BLaER1 treated with 17β-estradiol and CSF1 and Interleukin-3, amounts not matched to agents 10 nM and 100 nM (cell line): ENCODE measurements around the gene ZMYND8.
A peak's percentile ranks its signal among the peaks of the same experiment; 100 is the strongest.
"Not testable (repeated sequence)": the region's sequence is repeated elsewhere in the genome, so short reads cannot be mapped to it uniquely, and the experiment has no call there.

Source experiments
- H3K27ac ChIP-seq, 11 experiments: shearing (Covaris generic); formaldehyde crosslinking; 2 replicates each; pipeline ENCODE4 v1.8.1; 2022
- H3K27me3 ChIP-seq, 11 experiments: shearing (Covaris generic); formaldehyde crosslinking; 2 replicates each; pipeline ENCODE4 v1.8.1; 2022
- H3K36me3 ChIP-seq, 11 experiments: shearing (Covaris generic); formaldehyde crosslinking; 2 replicates each; pipeline ENCODE4 v1.8.1; 2022
- H3K4me1 ChIP-seq, 10 experiments: shearing (Covaris generic); formaldehyde crosslinking; 2 replicates each; pipeline ENCODE4 v1.8.1; 2022
- H3K4me2 ChIP-seq, 11 experiments: shearing (Covaris generic); formaldehyde crosslinking; 2 replicates each; pipeline ENCODE4 v1.8.1; 2022
- H3K4me3 ChIP-seq, 10 experiments: shearing (Covaris generic); formaldehyde crosslinking; 2 replicates each; pipeline ENCODE4 v1.8.1; 2022
- H3K9ac ChIP-seq, 11 experiments: shearing (Covaris generic); formaldehyde crosslinking; 2 replicates each; pipeline ENCODE4 v1.8.1; 2022
- H3K9me3 ChIP-seq, 11 experiments: shearing (Covaris generic); formaldehyde crosslinking; replicated peaks in 1 of 11; 2 replicates each; pipeline ENCODE4 v1.8.1; 2022
- H4K20me1 ChIP-seq, 11 experiments: shearing (Covaris generic); formaldehyde crosslinking; 2 replicates each; pipeline ENCODE4 v1.8.1; 2022
- Cebpa-rat ChIP-seq, 11 experiments: shearing (Covaris generic); IDR thresholded peaks; 2 replicates each; pipeline ENCODE4 v1.8.1; 2022

ZMYND8 gene

GRCh38 chr20:47262008-47262364 lies 94.5 kb downstream of the ZMYND8 start:
- Histone ChIP-seq H3K9me3 (no peaks in the 10 kb centered on the region), H4K20me1 (peaks cover 0 to 99% (median 70%) of the 10 kb centered on the region in 11 experiments; a peak in 17 of 22 replicates), H3K27ac (peak overlapping the region in 10 of 11 experiments; percentile 53 to 89 (median 78); a peak in 21 of 22 replicates), H3K36me3 (peaks cover 27 to 69% (median 49%) of the 10 kb centered on the region in 11 experiments; a peak in 21 of 22 replicates), H3K9ac (peak overlapping the region; percentile 39 to 82 (median 65); a peak in 19 of 22 replicates), H3K4me2 (peak overlapping the region; percentile 86 to 97 (median 94)), H3K4me3 (peak overlapping the region in 9 of 10 experiments; percentile 10 to 64 (median 45); a peak in 18 of 20 replicates), H3K4me1 (peaks cover 94 to 98% (median 96%) of the 10 kb centered on the region in 10 experiments), H3K27me3 (no peaks in the 10 kb centered on the region)
- no peak for TF ChIP-seq Cebpa-rat (IDR thresholded peaks at IDR 0.05)

- H3K36me3 ChIP-seq = peaks cover 31 to 69% (median 50%) of the 10 kb centered on the region in 11 experiments; a peak in 21 of 22 replicates
- H3K4me2 ChIP-seq = peak overlapping the region; percentile 86 to 97 (median 94)
- H3K4me1 ChIP-seq = peaks cover 87 to 97% (median 94%) of the 10 kb centered on the region in 10 experiments
- peak overlapping the region in 9 of 11 experiments; percentile 52 to 82 (median 70); a peak in 14 of 22 replicates for H3K9ac ChIP-seq
- not testable (repeated sequence) for H3K27me3 ChIP-seq, H3K9me3 ChIP-seq
- peak overlapping the region in 10 of 11 experiments; percentile 53 to 89 (median 78); a peak in 17 of 22 replicates for H3K27ac ChIP-seq
- peaks cover 0 to 98% (median 70%) of the 10 kb centered on the region in 11 experiments; a peak in 17 of 22 replicates for H4K20me1 ChIP-seq
- peak overlapping the region in 9 of 10 experiments; percentile 10 to 64 (median 45); a peak in 16 of 20 replicates for H3K4me3 ChIP-seq
Observed at GRCh38 chr20:47261161-47261774, 95.2 kb downstream of the ZMYND8 start.

- peaks cover 81 to 91% (median 88%) of the 10 kb centered on the region in 10 experiments for H3K4me1 ChIP-seq
- peak overlapping the region in 7 of 11 experiments; percentile 9 to 82 (median 75); a peak in 8 of 22 replicates for H3K9ac ChIP-seq
- peak overlapping the region; percentile 86 to 97 (median 94) for H3K4me2 ChIP-seq
- peak overlapping the region in 10 of 11 experiments; percentile 13 to 89 (median 78); a peak in 17 of 22 replicates for H3K27ac ChIP-seq
- H3K36me3 ChIP-seq = peaks cover 36 to 69% (median 52%) of the 10 kb centered on the region in 11 experiments; a peak in 21 of 22 replicates
- H3K9me3 ChIP-seq, H3K27me3 ChIP-seq: not testable (repeated sequence)
- peaks cover 0 to 97% (median 63%) of the 10 kb centered on the region in 11 experiments; a peak in 17 of 22 replicates for H4K20me1 ChIP-seq
- H3K4me3 ChIP-seq = peak overlapping the region in 3 of 10 experiments; percentile 55 to 64 (median 59); a peak in 6 of 20 replicates
Observed at GRCh38 chr20:47260540-47261126, 95.9 kb downstream of the ZMYND8 start.

DNA sequence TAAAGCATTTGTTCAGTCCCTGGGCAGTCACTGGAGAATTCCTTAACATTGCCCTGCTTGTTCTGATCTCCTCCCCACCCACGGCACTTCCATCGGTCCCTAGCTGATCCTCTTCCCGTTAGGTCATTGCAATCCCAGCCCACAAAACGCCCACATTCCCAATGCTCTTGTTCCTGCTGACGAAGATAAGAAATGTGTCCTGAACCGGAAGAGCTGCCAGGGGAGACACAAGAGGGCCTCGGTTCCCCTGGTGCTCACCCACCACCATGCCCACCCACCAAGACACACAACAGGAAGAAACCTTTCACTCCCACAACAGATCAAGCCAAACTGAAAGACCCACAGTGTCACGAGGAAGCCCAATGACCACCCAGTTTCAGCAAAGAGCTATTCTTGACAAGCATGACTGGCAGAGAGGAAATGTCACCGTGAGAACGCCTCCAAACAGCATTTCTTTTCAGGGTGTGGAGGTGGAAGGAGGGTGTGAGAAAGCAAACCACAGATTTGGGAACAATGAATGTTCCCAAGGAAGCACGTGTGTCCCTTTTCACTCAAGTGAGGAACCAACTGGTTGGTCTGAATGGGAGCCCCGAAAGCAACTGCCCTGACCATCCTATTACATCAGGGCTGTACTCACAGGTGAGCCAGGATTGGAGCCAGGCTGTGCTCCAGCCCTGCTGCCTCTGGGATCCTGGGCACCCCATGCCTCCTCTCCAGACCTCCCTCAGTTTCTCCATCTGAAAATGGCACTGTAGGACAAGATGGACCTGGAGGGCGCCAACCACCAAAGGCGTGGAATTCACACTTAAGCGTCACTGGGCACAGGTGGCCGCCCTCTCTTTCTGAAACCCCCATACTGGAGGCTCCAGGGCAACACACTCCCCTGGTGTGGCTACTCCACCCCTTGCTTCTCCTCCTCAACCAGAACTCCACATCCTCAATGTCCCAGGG lies 97.5 kb downstream of the ZMYND8 start:
- TF ChIP-seq Cebpa-rat (IDR thresholded peaks at IDR 0.05) = no peak
- peak overlapping the region; percentile 10 to 64 (median 36); a peak in 17 of 20 replicates for H3K4me3 ChIP-seq
- peaks cover 39 to 72% (median 58%) of the 10 kb centered on the region in 11 experiments for H3K36me3 ChIP-seq
- peak overlapping the region; percentile 34 to 82 (median 57); a peak in 21 of 22 replicates for H3K9ac ChIP-seq
- peaks cover 65 to 85% (median 74%) of the 10 kb centered on the region in 10 experiments for H3K4me1 ChIP-seq
- H3K27me3 ChIP-seq = no peaks in the 10 kb centered on the region
- no peaks in the 10 kb centered on the region for H3K9me3 ChIP-seq
- peaks cover 0 to 88% (median 50%) of the 10 kb centered on the region in 11 experiments; a peak in 17 of 22 replicates for H4K20me1 ChIP-seq
- peak overlapping the region; percentile 53 to 89 (median 77); a peak in 21 of 22 replicates for H3K27ac ChIP-seq
- peak overlapping the region; percentile 86 to 97 (median 94) for H3K4me2 ChIP-seq

DNA sequence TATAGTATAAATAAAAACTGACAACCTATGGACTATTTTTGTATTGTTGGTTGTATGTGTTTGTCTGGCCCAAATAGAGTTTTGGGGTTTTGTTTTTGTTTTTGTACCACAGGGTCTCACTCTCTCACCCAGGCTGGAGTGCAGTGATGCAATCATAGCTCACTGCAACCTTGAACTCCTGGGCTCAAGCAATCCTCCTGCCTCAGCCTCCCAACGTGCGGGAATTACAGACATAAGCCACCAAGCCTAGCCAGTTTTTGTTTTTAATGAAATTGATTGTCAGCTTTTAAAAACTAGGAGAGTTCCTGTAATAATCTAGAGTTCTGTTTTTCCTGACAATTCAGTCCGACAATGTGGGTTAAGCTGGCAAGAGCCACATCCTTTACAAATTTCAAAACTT lies 98.7 kb downstream of the ZMYND8 start:
- peak overlapping the region; percentile 86 to 97 (median 94) for H3K4me2 ChIP-seq
- TF ChIP-seq Cebpa-rat (IDR thresholded peaks at IDR 0.05) = peak in 3 of 11 experiments; percentile 20 to 50 (median 29); a peak in 3 of 22 replicates
- H3K9ac ChIP-seq = peak overlapping the region in 10 of 11 experiments; percentile 8 to 82 (median 54); a peak in 12 of 22 replicates
- peak overlapping the region; percentile 53 to 89 (median 77); a peak in 20 of 22 replicates for H3K27ac ChIP-seq
- peak overlapping the region in 4 of 10 experiments; percentile 36 to 64 (median 57); a peak in 6 of 20 replicates for H3K4me3 ChIP-seq
- no peaks in the 10 kb centered on the region for H3K9me3 ChIP-seq
- H3K36me3 ChIP-seq = peaks cover 51 to 85% (median 70%) of the 10 kb centered on the region in 11 experiments
- no peaks in the 10 kb centered on the region for H3K27me3 ChIP-seq
- peaks cover 55 to 85% (median 63%) of the 10 kb centered on the region in 10 experiments for H3K4me1 ChIP-seq
- H4K20me1 ChIP-seq = peaks cover 0 to 85% (median 50%) of the 10 kb centered on the region in 11 experiments; a peak in 18 of 22 replicates

DNA sequence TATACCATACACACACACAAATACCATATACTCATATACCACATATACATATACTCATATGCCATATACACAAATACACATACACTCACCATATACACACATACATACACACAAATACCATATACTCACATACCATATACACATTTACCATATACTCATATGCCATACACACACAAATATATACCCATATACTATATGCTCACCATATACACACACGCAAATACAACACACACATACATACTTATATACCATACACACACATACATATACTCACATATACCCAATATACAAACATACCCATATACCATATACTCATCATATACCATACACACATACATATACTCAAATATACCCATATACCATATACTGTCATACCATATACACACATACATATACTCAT lies 99.2 kb downstream of the ZMYND8 start:
- peaks cover 56 to 90% (median 76%) of the 10 kb centered on the region in 11 experiments for H3K36me3 ChIP-seq

DNA sequence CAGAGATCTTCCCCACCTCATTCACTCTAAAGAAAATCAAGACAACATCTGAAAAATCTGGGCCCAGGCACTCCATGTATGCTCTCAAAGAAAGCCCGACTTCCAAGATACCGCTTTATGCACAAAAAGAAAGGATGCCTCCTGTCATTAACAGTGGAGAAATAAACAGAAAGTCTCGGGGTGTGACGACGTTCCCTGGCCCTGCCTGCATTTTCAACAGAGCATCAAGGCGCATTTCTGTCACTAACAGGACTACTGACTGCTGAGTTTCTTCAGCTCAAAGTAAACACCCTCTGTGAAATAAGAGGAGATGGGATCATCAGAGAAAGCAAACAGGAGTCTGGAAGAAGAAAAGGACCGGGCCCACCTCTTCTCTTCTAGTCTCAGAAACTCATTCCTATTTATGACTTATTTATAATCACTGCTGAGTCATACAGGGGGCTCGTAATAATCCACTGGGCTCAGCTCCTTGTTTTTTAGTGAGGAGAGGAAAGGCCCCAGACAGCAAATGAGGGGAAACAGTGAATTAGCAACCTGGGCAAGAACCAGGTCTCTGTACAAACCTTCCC lies 99.7 kb downstream of the ZMYND8 start:
- peak overlapping the region in 5 of 11 experiments; percentile 12 to 35 (median 23); a peak in 7 of 22 replicates for H3K4me2 ChIP-seq

More for the DNA sequence above, 99.2 kb downstream of the ZMYND8 start:
- Histone ChIP-seq H3K4me2 (peak overlapping the region in 5 of 11 experiments; percentile 12 to 35 (median 23); a peak in 6 of 22 replicates), H3K27me3 (no peaks in the 10 kb centered on the region), H3K4me3 (no peak overlapping the region), H3K9ac (peak overlapping the region in 2 of 11 experiments; percentile 7 to 35; a peak in 2 of 22 replicates), H3K4me1 (peaks cover 50 to 85% (median 63%) of the 10 kb centered on the region in 10 experiments), H3K27ac (peak overlapping the region in 3 of 11 experiments; percentile 46 to 56 (median 50); a peak in 6 of 22 replicates), H4K20me1 (peaks cover 0 to 84% (median 52%) of the 10 kb centered on the region in 11 experiments; a peak in 18 of 22 replicates), H3K9me3 (no peaks in the 10 kb centered on the region)
- TF ChIP-seq Cebpa-rat (IDR thresholded peaks at IDR 0.05) = no peak

More for the DNA sequence above, 99.7 kb downstream of the ZMYND8 start:
- TF ChIP-seq Cebpa-rat (IDR thresholded peaks at IDR 0.05) = no peak
- H3K9ac ChIP-seq = peak overlapping the region in 4 of 11 experiments; percentile 4 to 35 (median 10); a peak in 4 of 22 replicates
- H3K4me1 ChIP-seq = peaks cover 45 to 85% (median 63%) of the 10 kb centered on the region in 10 experiments
- H3K36me3 ChIP-seq = peaks cover 57 to 90% (median 76%) of the 10 kb centered on the region in 11 experiments
- no peak overlapping the region for H3K4me3 ChIP-seq
- peak overlapping the region in 7 of 11 experiments; percentile 7 to 56 (median 34); a peak in 12 of 22 replicates for H3K27ac ChIP-seq
- no peaks in the 10 kb centered on the region for H3K27me3 ChIP-seq
- no peaks in the 10 kb centered on the region for H3K9me3 ChIP-seq
- peaks cover 0 to 84% (median 56%) of the 10 kb centered on the region in 11 experiments; a peak in 18 of 22 replicates for H4K20me1 ChIP-seq
